SK-N-SH (cell line): Measurements from ENCODE around the gene FOXK1. TPM values are rescaled to one million over a fixed set of nuclear protein-coding genes. Genes with fewer than 3 reads are reported as not detected.

Source experiments
- CTCF ChIA-PET: fragments of 300-600, 350-600 bp; formaldehyde crosslinking; extraction: SDS; loops from one replicate; lab custom pipeline; 2021; lab: Yijun Ruan, JAX
- POLR2A ChIA-PET: fragments of 350-600 bp; sonication (Branson Sonifier 250); formaldehyde crosslinking; extraction: SDS; loops from one replicate; lab custom pipeline; 2020; ENCODE audit warnings: antibody characterized with exemption, inconsistent platforms; lab: Yijun Ruan, JAX
- DNase-seq: peaks from one replicate; pipeline ENCODE4 v3.0.0; 2012
- H2AFZ ChIP-seq: fragments of 200-600 bp; sonication (generic); 2 replicates; pipeline ENCODE4 v1.8.1; 2016; ENCODE audit warnings: antibody characterized with exemption, mild to moderate bottlenecking, low read depth
- H3F3A ChIP-seq: fragments of 200-600 bp; sonication (generic); replicated peaks from 2 replicates; pipeline ENCODE3; 2016; ENCODE audit warnings: antibody characterized with exemption, mild to moderate bottlenecking; ENCODE audit not compliant: insufficient read depth
- H3K27ac ChIP-seq, 2 experiments: fragments of 200-500 bp in 1 of 2; fragments of 200-600 bp in 1 of 2; sonication (Bioruptor generic) in 1 of 2; sonication (generic), shearing (Covaris generic) in 1 of 2; 2 replicates each; pipeline versions ENCODE4 v1.5.1 to v1.6.1; 2014 to 2016; ENCODE audit warnings: low read depth in 2 of 2, inconsistent platforms in 1 of 2, low read length in 1 of 2, mild to moderate bottlenecking in 1 of 2, mixed read lengths in 1 of 2
- H3K27me3 ChIP-seq: fragments of 200-600 bp; sonication (generic), shearing (Covaris generic); 2 replicates; pipeline ENCODE4 v1.6.1; 2016; ENCODE audit warnings: mixed run types; ENCODE audit not compliant: insufficient read depth
- H3K36me3 ChIP-seq, 2 experiments: fragments of 200-500 bp in 1 of 2; fragments of 200-600 bp in 1 of 2; sonication (Bioruptor generic) in 1 of 2; sonication (generic) in 1 of 2; replicated peaks in 1 of 2; 2 replicates each; pipeline versions ENCODE3 to v1.5.1; 2014 to 2016; ENCODE audit warnings: low read length in 1 of 2, mild to moderate bottlenecking in 1 of 2; ENCODE audit not compliant: insufficient read depth in 2 of 2, control insufficient read depth in 1 of 2
- H3K4me1 ChIP-seq, 2 experiments: fragments of 200-500 bp in 1 of 2; fragments of 200-600 bp in 1 of 2; sonication (Bioruptor generic) in 1 of 2; sonication (generic), shearing (Covaris generic) in 1 of 2; 2 replicates each; pipeline versions ENCODE4 v1.5.1 to v1.6.1; 2014 to 2016; ENCODE audit warnings: low read depth in 1 of 2, low read length in 1 of 2, mixed run types in 1 of 2; ENCODE audit not compliant: insufficient read depth in 2 of 2, control insufficient read depth in 1 of 2
- H3K4me2 ChIP-seq: fragments of 200-600 bp; sonication (generic), shearing (Covaris generic); 2 replicates; pipeline ENCODE4 v1.6.1; 2017; ENCODE audit warnings: mixed run types
- H3K4me3 ChIP-seq, 2 experiments: fragments of 200-500 bp in 1 of 2; fragments of 200-600 bp in 1 of 2; sonication (Bioruptor generic) in 1 of 2; sonication (generic), shearing (Covaris generic) in 1 of 2; 2 replicates each; pipeline versions ENCODE4 v1.5.1 to v1.8.1; 2014 to 2016; ENCODE audit warnings: low read depth in 2 of 2, inconsistent platforms in 1 of 2, low read length in 1 of 2, mild to moderate bottlenecking in 1 of 2, mixed read lengths in 1 of 2, moderate library complexity in 1 of 2
- H3K79me2 ChIP-seq: fragments of 200-600 bp; sonication (generic); 2 replicates; pipeline ENCODE4 v1.8.1; 2017; ENCODE audit warnings: mild to moderate bottlenecking; ENCODE audit not compliant: insufficient read depth
- H3K9ac ChIP-seq: fragments of 200-600 bp; sonication (generic); 2 replicates; pipeline ENCODE4 v1.6.1; 2017; ENCODE audit warnings: mixed run types
- H3K9me2 ChIP-seq: fragments of 200-600 bp; sonication (generic); 2 replicates; pipeline ENCODE4 v1.6.1; 2017; ENCODE audit warnings: mixed run types
- H3K9me3 ChIP-seq: fragments of 200-600 bp; sonication (generic); 2 replicates; pipeline ENCODE4 v1.6.1; 2017; ENCODE audit warnings: mixed run types, mild to moderate bottlenecking, moderate library complexity
- H4K20me1 ChIP-seq: fragments of 200-600 bp; sonication (generic); 2 replicates; pipeline ENCODE4 v1.6.1; 2017; ENCODE audit warnings: mild to moderate bottlenecking, mixed run types; ENCODE audit not compliant: insufficient read depth
- ELF1 ChIP-seq: IDR thresholded peaks from 2 replicates; pipeline ENCODE4 v1.4.0; 2012
- EZH2phosphoT487 ChIP-seq: fragments of 200-600 bp; sonication (generic); IDR thresholded peaks from 2 replicates; pipeline ENCODE4 v1.6.1; 2017; ENCODE audit warnings: low read depth, mixed run types, mild to moderate bottlenecking, antibody characterized with exemption, moderate library complexity, borderline replicate concordance
- FOSL2 ChIP-seq: IDR thresholded peaks from 2 replicates; pipeline ENCODE4 v1.4.0; 2012; ENCODE audit warnings: low read depth, mild to moderate bottlenecking, moderate library complexity, borderline replicate concordance
- GABPA ChIP-seq: IDR thresholded peaks from 2 replicates; pipeline ENCODE4 v1.4.0; 2012; ENCODE audit warnings: low read depth, mild to moderate bottlenecking
- GATA2 ChIP-seq: sonication (generic); formaldehyde crosslinking; IDR thresholded peaks from 2 replicates; pipeline ENCODE4 v1.5.0; 2020; ENCODE audit warnings: mild to moderate bottlenecking, missing genetic modification reagents
- JUND ChIP-seq: IDR thresholded peaks from 2 replicates; pipeline ENCODE4 v1.4.0; 2012
- MAX ChIP-seq: IDR thresholded peaks from 2 replicates; pipeline ENCODE4 v1.4.0; 2012; ENCODE audit warnings: low read depth
- MEF2A ChIP-seq: IDR thresholded peaks from 2 replicates; pipeline ENCODE4 v1.4.0; 2012; ENCODE audit warnings: low read depth, borderline replicate concordance
- MXI1 ChIP-seq: IDR thresholded peaks from 2 replicates; pipeline ENCODE4 v1.6.1; 2012; ENCODE audit warnings: mild to moderate bottlenecking, low read depth, low read length, improper control_type of control experiment
- NFIC ChIP-seq: IDR thresholded peaks from 2 replicates; pipeline ENCODE4 v1.4.0; 2012; ENCODE audit warnings: borderline replicate concordance
- PBX3 ChIP-seq: IDR thresholded peaks from 2 replicates; pipeline ENCODE4; 2012
- RCOR1 ChIP-seq: fragments of 150-350 bp; IDR thresholded peaks from 2 replicates; pipeline ENCODE4 v1.6.1; 2017; ENCODE audit warnings: antibody characterized with exemption, low read length
- RFX5 ChIP-seq: IDR thresholded peaks from 2 replicates; pipeline ENCODE4 v1.6.1; 2012; ENCODE audit warnings: mild to moderate bottlenecking, improper control_type of control experiment, low read length
- SIN3A ChIP-seq: IDR thresholded peaks from 2 replicates; pipeline ENCODE4 v1.6.1; 2012; ENCODE audit warnings: low read depth, mild to moderate bottlenecking, low read length, moderate library complexity, borderline replicate concordance
- TAF1 ChIP-seq: IDR thresholded peaks from 2 replicates; pipeline ENCODE4 v1.6.1; 2012; ENCODE audit warnings: low read depth, mild to moderate bottlenecking, low read length, moderate library complexity, borderline replicate concordance
- TCF12 ChIP-seq: IDR thresholded peaks from 2 replicates; pipeline ENCODE4 v1.4.0; 2012
- USF1 ChIP-seq: IDR thresholded peaks from 2 replicates; pipeline ENCODE4 v1.4.0; 2012; ENCODE audit warnings: low read depth, borderline replicate concordance
- USF2 ChIP-seq: fragments of 150-350 bp; IDR thresholded peaks from 2 replicates; pipeline ENCODE4 v1.6.1; 2017; ENCODE audit warnings: antibody characterized with exemption, low read length, low read depth, borderline replicate concordance
- YY1 ChIP-seq: IDR thresholded peaks from 2 replicates; pipeline ENCODE4 v1.4.0; 2012; ENCODE audit warnings: low read depth, mild to moderate bottlenecking
- WGBS: methylation state at CpG from one replicate; pipeline ENCODE4 v1.1.6; 2017; ENCODE audit warnings: low lambda C conversion rate; 5-methylcytosine and 5-hydroxymethylcytosine counted together
- polyA plus RNA-seq, 3 experiments: library from polyadenylated mRNA; depleted of rRNA; stranded (reverse); fragments of >200 nt; gene quantifications; 2 replicates each; pipeline ENCODE4 v1.2.3, GENCODE V29; 2012

FOXK1 gene
- polyA plus RNA-seq, 1 of the 3 experiments (the other 2 are of a cell fraction): 4.7 TPM

- TF ChIP-seq MAX: no peak
- TF ChIP-seq USF2: no peak
Observed at GRCh38 chr7:4786015-4786414, 103.9 kb downstream of the FOXK1 start (continued).

GRCh38 chr7:4787541-4787940, 105.4 kb downstream of the FOXK1 start:
- Histone ChIP-seq H3K27me3 (no peaks in the 10 kb centered on the region), H3K9ac (no peak overlapping the region), H3K4me2 (no peak overlapping the region), H3K36me3 (peaks cover 24 to 86% of the 10 kb centered on the region in 2 experiments), H3F3A (no peaks in the 10 kb centered on the region), H3K9me2 (no peaks in the 10 kb centered on the region), H3K4me3 (no peak overlapping the region), H2AFZ (no peak overlapping the region), H3K4me1 (no peaks in the 10 kb centered on the region), H3K79me2 (no peaks in the 10 kb centered on the region), H3K27ac (no peak overlapping the region), H4K20me1 (peaks cover 5% of the 10 kb centered on the region; the same call in 1 of the 2 replicates), H3K9me3 (no peaks in the 10 kb centered on the region)
- POLR2A ChIA-PET: interaction anchor here (1.5 to 1.8 kb wide), 2 partner anchors 10 to 12 kb away, joined by 3 to 9 read pairs; partner anchors contain the start of gene AP5Z1
- no peak for DNase-seq
- TF ChIP-seq MXI1 (no peak), TAF1 (no peak), EZH2phosphoT487 (no peak), RFX5 (no peak), MEF2A (no peak), FOSL2 (no peak), USF2 (no peak), USF1 (no peak), GABPA (no peak), PBX3 (no peak), NFIC (no peak), TCF12 (no peak), RCOR1 (no peak), ELF1 (no peak), YY1 (no peak), GATA2 (CRISPR knock-in tag) (no peak), SIN3A (no peak), JUND (no peak)
- TF ChIP-seq, all 33 proteins: peak for 0
- CTCF ChIA-PET: interaction anchor here (9.2 kb wide), 1 partner anchor 11 kb away, joined by 63 read pairs; no protein-coding TSS in a partner anchor
- 94% methylated on average over 9 of the region's 17 CpGs for WGBS
